ENCODE data around the gene CFAP74.

GRCh38 chr1:1873186-1873585, 130.4 kb downstream of the CFAP74 start:
- TF ChIP-seq CTCF (conservative IDR thresholded peaks at IDR 0.05; ENCODE audit: low read depth, low read length) = no peak
- TF ChIP-seq EZH2 (IDR thresholded peaks at IDR 0.05; ENCODE audit: low read length, unreplicated experiment) = no peak
- no peak for TF ChIP-seq EZH2phosphoT487 (IDR thresholded peaks at IDR 0.05; ENCODE audit: borderline replicate concordance, low read length)

All from PC-3 (cell line).